ENCODE data around the gene DDOST. TPM values are rescaled to one million over a fixed set of nuclear protein-coding genes. Genes with fewer than 3 reads are reported as not detected.
A peak's percentile ranks its signal among the peaks of the same experiment; 100 is the strongest.

DDOST gene
- polyA plus RNA-seq, 3 donors: 125 to 245 (median 241) TPM

DNA sequence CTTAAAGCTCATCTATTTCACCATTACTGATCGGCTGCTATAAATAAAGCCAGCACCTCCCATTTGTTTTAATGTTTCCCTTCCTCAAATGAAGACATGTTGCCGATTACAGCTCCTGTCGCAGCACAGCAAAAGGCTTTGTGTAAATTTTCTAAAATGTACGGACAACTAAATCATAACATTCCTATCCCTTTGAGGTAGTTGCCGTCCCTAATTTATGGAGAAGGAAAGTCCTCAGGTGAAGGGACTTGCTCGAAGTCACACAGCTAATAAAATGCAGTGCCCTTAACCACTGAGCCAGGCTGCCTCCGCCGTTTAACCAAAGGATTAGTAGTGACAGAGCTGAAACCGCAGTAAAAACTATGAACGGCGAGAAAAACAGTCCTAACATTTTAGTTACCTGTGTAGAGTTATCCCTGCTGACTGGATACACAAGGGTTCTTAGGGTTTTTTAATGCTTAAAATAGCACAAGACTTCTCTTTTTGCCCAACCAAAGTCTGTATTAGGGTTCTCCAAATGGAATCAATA lies 27.0 kb downstream of the DDOST start:
- intact Hi-C loops (cut with micrococcal nuclease): loop anchor here in 1 of 2 donors (2.0 to 5.0 kb wide), 2 partner anchors 27 to 57 kb away; partner anchors contain the start of gene DDOST
- H3K36me3 ChIP-seq (replicated peaks in 1 of 2; ENCODE audit: control insufficient read depth in 1 of 2, insufficient read depth in 2 of 2, low read length in 2 of 2): peaks cover 21 to 27% of the 10 kb centered on the region in 2 donors
- 0% methylated on average over 5 of the region's 11 CpGs for WGBS (ENCODE audit: insufficient coverage)
- H3K4me2 ChIP-seq (replicated peaks; ENCODE audit: extremely low read depth, low read length, poor library complexity, severe bottlenecking): peak overlapping the region; percentile 92
- H4K20me1 ChIP-seq (ENCODE audit: insufficient read depth, low read length): peaks cover 31% of the 10 kb centered on the region
- Mint-ChIP-seq H3K4me3 (peak overlapping the region; percentile 80 to 89), H3K4me1 (peaks cover 19% of the 10 kb centered on the region), H3K36me3 (peaks cover 20 to 31% of the 10 kb centered on the region in 2 donors), H3K27me3 (ENCODE audit: low read depth in 3 of 3) (peaks cover 0 to 2% (median 1%) of the 10 kb centered on the region in 3 donors), H3K27ac (peak overlapping the region; percentile 19 to 87 (median 77)), H3K9me3 (peaks cover 0 to 11% (median 4%) of the 10 kb centered on the region in 7 donors)
- H3K4me1 ChIP-seq (ENCODE audit: control insufficient read depth in 1 of 2, insufficient read depth in 2 of 2, low read length in 2 of 2): peaks cover 15 to 16% of the 10 kb centered on the region in 2 donors
- no peak for DNase-seq
- H3K9ac ChIP-seq (ENCODE audit: insufficient read depth, low read length, poor library complexity, severe bottlenecking): peak overlapping the region; percentile 88
- no peaks in the 10 kb centered on the region for H3K27me3 ChIP-seq (ENCODE audit: control insufficient read depth in 2 of 2, insufficient read depth in 2 of 2, low read length in 2 of 2)
- peaks cover 16% of the 10 kb centered on the region for H3K79me2 ChIP-seq (ENCODE audit: insufficient read depth, low read length)
- H3K9me3 ChIP-seq (replicated peaks in 1 of 2; ENCODE audit: control insufficient read depth in 1 of 2, insufficient read depth in 1 of 2, low read length in 2 of 2): peaks cover 0 to 3% of the 10 kb centered on the region in 2 donors
- peak overlapping the region; percentile 99 for H2AFZ ChIP-seq (ENCODE audit: insufficient read depth, low read depth, low read length, poor library complexity, severe bottlenecking)
- TF ChIP-seq CTCF (IDR thresholded peaks at IDR 0.05): no peak
- peak overlapping the region; percentile 21 to 81 for H3K27ac ChIP-seq (ENCODE audit: low read depth in 1 of 2, low read length in 2 of 2)
- peak overlapping the region; percentile 54 to 96 (median 92) for H3K4me3 ChIP-seq (replicated peaks in 1 of 3; ENCODE audit: low read depth in 2 of 3, low read length in 3 of 3)

- Mint-ChIP-seq H3K4me3 (peak within 1 kb of the TSS; percentile 80 to 89), H3K36me3 (peaks cover 13 to 27% of the 10 kb centered on the region in 2 donors), H3K27ac (peak within 1 kb of the TSS; percentile 19 to 87 (median 81)), H3K9me3 (peaks cover 0 to 18% (median 10%) of the 10 kb centered on the region in 7 donors), H3K27me3 (ENCODE audit: low read depth in 3 of 3) (peaks cover 0 to 2% (median 1%) of the 10 kb centered on the region in 3 donors), H3K4me1 (peaks cover 19% of the 10 kb centered on the region)
- Histone ChIP-seq H3K79me2 (ENCODE audit: insufficient read depth, low read length) (peaks cover 16% of the 10 kb centered on the region), H3K4me3 (replicated peaks in 1 of 3; ENCODE audit: low read depth in 2 of 3, low read length in 3 of 3) (peak within 1 kb of the TSS; percentile 54 to 96 (median 92)), H3K36me3 (replicated peaks in 1 of 2; ENCODE audit: control insufficient read depth in 1 of 2, insufficient read depth in 2 of 2, low read length in 2 of 2) (peaks cover 14 to 20% of the 10 kb centered on the region in 2 donors), H3K27ac (ENCODE audit: low read depth in 1 of 2, low read length in 2 of 2) (peak within 1 kb of the TSS; percentile 21 to 81), H4K20me1 (ENCODE audit: insufficient read depth, low read length) (peaks cover 31% of the 10 kb centered on the region), H3K4me2 (replicated peaks; ENCODE audit: extremely low read depth, low read length, poor library complexity, severe bottlenecking) (peak within 1 kb of the TSS; percentile 92), H3K27me3 (ENCODE audit: control insufficient read depth in 2 of 2, insufficient read depth in 2 of 2, low read length in 2 of 2) (no peaks in the 10 kb centered on the region), H2AFZ (ENCODE audit: insufficient read depth, low read depth, low read length, poor library complexity, severe bottlenecking) (peak within 1 kb of the TSS; percentile 99), H3K9me3 (replicated peaks in 1 of 2; ENCODE audit: control insufficient read depth in 1 of 2, insufficient read depth in 1 of 2, low read length in 2 of 2) (peaks cover 0 to 6% of the 10 kb centered on the region in 2 donors), H3K4me1 (ENCODE audit: control insufficient read depth in 1 of 2, insufficient read depth in 2 of 2, low read length in 2 of 2) (peaks cover 15 to 16% of the 10 kb centered on the region in 2 donors), H3K9ac (ENCODE audit: insufficient read depth, low read length, poor library complexity, severe bottlenecking) (peak within 1 kb of the TSS; percentile 88)
- intact Hi-C loops (cut with micrococcal nuclease): loop anchor here in 1 of 2 donors (2.0 to 5.0 kb wide), 2 partner anchors 27 to 56 kb away; partner anchors contain the start of gene DDOST
- peak; percentile 70 to 82 (median 79) for DNase-seq
- peak; percentile 99 for TF ChIP-seq CTCF (IDR thresholded peaks at IDR 0.05)
- 1% methylated on average over 74 of the region's 93 CpGs for WGBS (ENCODE audit: insufficient coverage)
Observed at GRCh38 chr1:20633190-20634064, 27.7 kb downstream of the DDOST start, which contains the start of gene PINK1. TSS of gene PINK1 (plus strand) at chr1:20633458. CDS start at chr1:20633549, 91 bp downstream.

Data from CD14-positive monocyte (primary cell).